H1 (cell line): ENCODE results near the gene ARHGEF5. TPM values are rescaled to one million over a fixed set of nuclear protein-coding genes. Genes with fewer than 3 reads are reported as not detected.

Experiments
- CTCF ChIA-PET: fragments of 300-600 bp; sonication (Branson Sonifier 250); formaldehyde crosslinking; loops from one replicate; lab custom pipeline; 2021; ENCODE audit not compliant: partially characterized antibody; lab: Charles Lee
- POLR2A ChIA-PET: fragments of 300-600 bp; sonication (Branson Sonifier 250); formaldehyde crosslinking; loops from one replicate; lab custom pipeline; 2021; ENCODE audit warnings: inconsistent platforms; ENCODE audit not compliant: partially characterized antibody; lab: Charles Lee
- DNase-seq, 2 experiments: peaks; one replicate each; pipeline versions ENCODE4 v3.0.0 to v3.0.0-alpha.2; 2010 to 2022; ENCODE audit warnings: low spot score in 2 of 2, low read depth in 1 of 2, mixed read lengths in 1 of 2
- FAIRE-seq: peaks from 2 replicates; lab custom pipeline; 2011; peaks lifted over from hg19 to GRCh38; lab: Jason Lieb, UNC
- H2AFZ ChIP-seq: 2 replicates; pipeline ENCODE4 v1.8.1; 2012; ENCODE audit warnings: low read length, inconsistent platforms
- H2AK5ac ChIP-seq: 2 replicates; pipeline ENCODE4 v1.6.1; 2013; ENCODE audit warnings: low read depth, low read length
- H2BK120ac ChIP-seq: replicated peaks from 2 replicates; pipeline ENCODE3; 2013; ENCODE audit warnings: low read depth, low read length, inconsistent platforms
- H2BK12ac ChIP-seq: 2 replicates; pipeline ENCODE4 v1.6.1; 2013; ENCODE audit warnings: low read depth, low read length
- H2BK15ac ChIP-seq: 2 replicates; pipeline ENCODE4 v1.6.1; 2013; ENCODE audit warnings: low read length
- H2BK20ac ChIP-seq: 2 replicates; pipeline ENCODE4 v1.6.1; 2013; ENCODE audit warnings: low read length
- H2BK5ac ChIP-seq: 2 replicates; pipeline ENCODE4 v1.6.1; 2013; ENCODE audit warnings: low read depth, low read length
- H3K14ac ChIP-seq: 2 replicates; pipeline ENCODE4 v1.6.1; 2013; ENCODE audit warnings: inconsistent platforms; ENCODE audit not compliant: insufficient read length
- H3K18ac ChIP-seq: 2 replicates; pipeline ENCODE4 v1.6.1; 2013; ENCODE audit warnings: low read length; ENCODE audit errors: extremely low read depth
- H3K23ac ChIP-seq: 2 replicates; pipeline ENCODE4 v1.6.1; 2013; ENCODE audit warnings: inconsistent platforms; ENCODE audit not compliant: insufficient read length
- H3K23me2 ChIP-seq: 2 replicates; pipeline ENCODE4 v1.6.1; 2013; ENCODE audit warnings: low read depth, low read length
- H3K27ac ChIP-seq: 2 replicates; pipeline ENCODE4 v1.6.1; 2011; ENCODE audit warnings: low read depth, low read length, inconsistent platforms
- H3K27me3 ChIP-seq, 4 experiments: replicated peaks in 1 of 4; 1 replicate in 1 of 4; 2 replicates in 3 of 4; pipeline versions ENCODE4 v1.6.1 to v1.8.1; 2011 to 2013; ENCODE audit warnings: low read length in 3 of 4, mild to moderate bottlenecking in 3 of 4, inconsistent platforms in 2 of 4, mixed read lengths in 2 of 4, moderate library complexity in 1 of 4; ENCODE audit not compliant: control insufficient read depth in 3 of 4, insufficient read depth in 3 of 4; ENCODE audit errors: extremely low read depth in 1 of 4
- H3K36me3 ChIP-seq, 4 experiments: 2 replicates each; pipeline versions ENCODE4 v1.6.1 to v1.8.1; 2011 to 2013; ENCODE audit warnings: mild to moderate bottlenecking in 4 of 4, low read length in 3 of 4, moderate library complexity in 2 of 4, control low read depth in 1 of 4, inconsistent platforms in 1 of 4; ENCODE audit not compliant: insufficient read depth in 4 of 4, control insufficient read depth in 2 of 4
- H3K4ac ChIP-seq: replicated peaks from 2 replicates; pipeline ENCODE3; 2013; ENCODE audit warnings: low read length, low read depth, mixed read lengths, inconsistent platforms; ENCODE audit not compliant: insufficient read length
- H3K4me1 ChIP-seq, 4 experiments: replicated peaks in 1 of 4; 1 replicate in 1 of 4; 2 replicates in 3 of 4; pipeline versions ENCODE4 v1.6.1 to v1.8.1; 2011 to 2013; ENCODE audit warnings: low read length in 3 of 4, inconsistent platforms in 2 of 4, mixed read lengths in 1 of 4; ENCODE audit not compliant: insufficient read depth in 4 of 4, control insufficient read depth in 3 of 4
- H3K4me2 ChIP-seq, 2 experiments: 2 replicates each; pipeline versions ENCODE4 v1.6.1 to v1.8.1; 2011 to 2013; ENCODE audit warnings: low read depth in 2 of 2, low read length in 2 of 2, control low read depth in 1 of 2, inconsistent platforms in 1 of 2, mild to moderate bottlenecking in 1 of 2; ENCODE audit not compliant: insufficient read depth in 1 of 2
- H3K4me3 ChIP-seq, 4 experiments: fragments of 200-600, 300-600 bp in 1 of 4; sonication (generic), shearing (Covaris generic), sonication (Bioruptor Twin) in 1 of 4; 2 replicates each; pipeline versions ENCODE4 v1.5.1 to v1.8.1; 2011 to 2016; ENCODE audit warnings: low read length in 4 of 4, low read depth in 3 of 4, control low read depth in 2 of 4, inconsistent platforms in 2 of 4, mild to moderate bottlenecking in 2 of 4, mixed read lengths in 1 of 4, moderate library complexity in 1 of 4; ENCODE audit not compliant: insufficient read depth in 2 of 4; ENCODE audit errors: extremely low read depth in 1 of 4
- H3K56ac ChIP-seq: replicated peaks from 2 replicates; pipeline ENCODE3; 2013; ENCODE audit warnings: low read depth, mild to moderate bottlenecking, mixed read lengths, low read length, inconsistent platforms; ENCODE audit not compliant: insufficient read length
- H3K79me1 ChIP-seq: 2 replicates; pipeline ENCODE4 v1.6.1; 2013; ENCODE audit warnings: low read depth, low read length, control low read depth
- H3K79me2 ChIP-seq, 2 experiments: 2 replicates each; pipeline versions ENCODE4 v1.6.1 to v1.8.1; 2012 to 2013; ENCODE audit warnings: low read length in 2 of 2, mild to moderate bottlenecking in 2 of 2, inconsistent platforms in 1 of 2; ENCODE audit not compliant: insufficient read depth in 2 of 2, control insufficient read depth in 1 of 2
- H3K9ac ChIP-seq, 4 experiments: replicated peaks in 1 of 4; 1 replicate in 1 of 4; 2 replicates in 3 of 4; pipeline versions ENCODE4 v1.6.1 to v1.8.1; 2011 to 2013; ENCODE audit warnings: low read depth in 3 of 4, low read length in 3 of 4, control low read depth in 2 of 4, mild to moderate bottlenecking in 2 of 4, moderate library complexity in 2 of 4, inconsistent platforms in 1 of 4; ENCODE audit errors: extremely low read depth in 1 of 4
- H3K9me3 ChIP-seq, 2 experiments: 2 replicates each; pipeline versions ENCODE4 v1.6.1 to v1.8.1; 2012 to 2013; ENCODE audit warnings: mild to moderate bottlenecking in 2 of 2, moderate library complexity in 2 of 2, control low read depth in 1 of 2, inconsistent platforms in 1 of 2, low read depth in 1 of 2, low read length in 1 of 2, mixed read lengths in 1 of 2; ENCODE audit not compliant: insufficient read depth in 2 of 2
- H4K20me1 ChIP-seq, 2 experiments: replicated peaks in 1 of 2; 2 replicates each; pipeline versions ENCODE3 to v1.8.1; 2011 to 2013; ENCODE audit warnings: inconsistent platforms in 2 of 2, low read length in 2 of 2, mild to moderate bottlenecking in 1 of 2; ENCODE audit not compliant: insufficient read depth in 2 of 2, control insufficient read depth in 1 of 2
- H4K5ac ChIP-seq: 2 replicates; pipeline ENCODE4 v1.6.1; 2013; ENCODE audit warnings: low read length, low read depth, mixed read lengths, inconsistent platforms; ENCODE audit not compliant: insufficient read length
- H4K8ac ChIP-seq: 2 replicates; pipeline ENCODE4 v1.8.0; 2013; ENCODE audit warnings: mild to moderate bottlenecking, moderate library complexity, low read length, inconsistent platforms; ENCODE audit not compliant: insufficient read depth; ENCODE audit errors: extremely low read depth
- H4K91ac ChIP-seq: replicated peaks from 2 replicates; pipeline ENCODE3; 2013; ENCODE audit warnings: low read length, mixed read lengths, inconsistent platforms; ENCODE audit not compliant: insufficient read length
- CEBPB ChIP-seq: IDR thresholded peaks from 2 replicates; pipeline ENCODE4 v1.6.1; 2012; ENCODE audit warnings: low read depth, low read length
- CHD1 ChIP-seq: IDR thresholded peaks from 2 replicates; pipeline ENCODE4 v1.6.1; 2012; ENCODE audit warnings: low read depth, low read length, improper control_type of control experiment
- HDAC6 ChIP-seq: IDR thresholded peaks from one replicate; pipeline ENCODE4 v1.7.1; 2012; ENCODE audit warnings: low read depth, mild to moderate bottlenecking, inconsistent platforms, low read length, moderate library complexity
- JUN ChIP-seq: IDR thresholded peaks from 2 replicates; pipeline ENCODE4 v1.6.1; 2011; ENCODE audit warnings: low read depth, mild to moderate bottlenecking, improper control_type of control experiment, low read length
- KDM5A ChIP-seq: fragments of 200-600 bp; IDR thresholded peaks from 2 replicates; pipeline ENCODE4 v1.7.1; 2012; ENCODE audit warnings: mild to moderate bottlenecking, low read length, inconsistent platforms, mixed read lengths
- MAFK ChIP-seq: IDR thresholded peaks from 2 replicates; pipeline ENCODE4 v1.6.1; 2012; ENCODE audit warnings: low read depth, mild to moderate bottlenecking, improper control_type of control experiment, low read length
- RFX5 ChIP-seq: IDR thresholded peaks from 2 replicates; pipeline ENCODE4 v1.6.1; 2011; ENCODE audit warnings: low read depth, low read length, improper control_type of control experiment, borderline replicate concordance
- SAP30 ChIP-seq: fragments of 300-600 bp; sonication (generic); IDR thresholded peaks from 2 replicates; pipeline ENCODE4 v1.7.1; 2012; ENCODE audit warnings: low read length, moderate library complexity, mild to moderate bottlenecking, inconsistent platforms; ENCODE audit not compliant: insufficient read depth, insufficient replicate concordance
- SIRT6 ChIP-seq: IDR thresholded peaks from one replicate; pipeline ENCODE4 v1.7.1; 2012; ENCODE audit warnings: low read length, inconsistent platforms
- SRF ChIP-seq: IDR thresholded peaks from 2 replicates; pipeline ENCODE4 v1.6.1; 2011; ENCODE audit warnings: mild to moderate bottlenecking, low read depth, low read length, moderate library complexity
- TAF1 ChIP-seq: IDR thresholded peaks from 2 replicates; pipeline ENCODE4 v1.6.1; 2011; ENCODE audit warnings: mild to moderate bottlenecking, low read depth, low read length
- TCF12 ChIP-seq: IDR thresholded peaks from 2 replicates; pipeline ENCODE4 v1.6.1; 2011; ENCODE audit warnings: low read depth, mild to moderate bottlenecking, low read length
- WGBS, 2 experiments: shearing (Covaris generic) in 1 of 2; methylation state at CpG; one replicate each; pipeline versions ENCODE4 v1.1.6 to v1.1.7; 2013 to 2015; ENCODE audit warnings: low lambda C conversion rate in 2 of 2, mixed read lengths in 2 of 2, inconsistent platforms in 1 of 2, low coverage in 1 of 2, missing lambda C conversion rate in 1 of 2; ENCODE audit not compliant: insufficient replicate concordance in 2 of 2, insufficient coverage in 1 of 2, insufficient read length in 1 of 2; ENCODE audit errors: extremely low coverage in 1 of 2, missing lambda C conversion rate in 1 of 2; 5-methylcytosine and 5-hydroxymethylcytosine counted together
- polyA plus RNA-seq, 7 experiments: library from polyadenylated mRNA; depleted of rRNA in 3 of 7; stranded (reverse) in 5 of 7; unstranded in 2 of 7; fragments of >200 nt in 5 of 7; fragments of 200-250 nt in 2 of 7; gene quantifications; 1 replicate in 5 of 7; 2 replicates in 1 of 7; 4 replicates in 1 of 7; pipeline versions ENCODE4 v1.2.1 to v1.2.3, GENCODE V29; 2011 to 2013; ENCODE audit warnings: missing spikeins in 2 of 7, mixed read lengths in 2 of 7
- total RNA-seq: library from RNA; stranded (reverse); fragmentation: NEBNext Ultra II Directional; extraction: Animal tissue kit (Norgen Biotek cat#: 25700); gene quantifications from 2 replicates; pipeline ENCODE4 v1.2.1, GENCODE V29; 2021

Gene ARHGEF5
- total and polyA plus RNA-seq, 2 of the 8 experiments (the other 6 are each of a cell fraction or from before 2014, with no cell fraction given): 12.8 to 34.6 TPM

GRCh38 chr7:144397086-144397485 lies 41.9 kb downstream of the ARHGEF5 start:
- Histone ChIP-seq H2BK5ac (no peak overlapping the region), H2BK15ac (no peak overlapping the region), H3K4me3 (no peak overlapping the region), H3K23ac (no peak overlapping the region), H3K4ac (no peak overlapping the region), H3K4me1 (peaks cover 0 to 1% (median 0%) of the 10 kb centered on the region in 4 experiments; a peak in 1 of 7 replicates), H3K27ac (no peak overlapping the region), H2AK5ac (no peak overlapping the region), H3K9ac (no peak overlapping the region), H3K14ac (no peak overlapping the region), H2AFZ (no peak overlapping the region), H3K36me3 (no peaks in the 10 kb centered on the region), H4K91ac (no peak overlapping the region), H3K79me1 (no peaks in the 10 kb centered on the region), H3K9me3 (no peaks in the 10 kb centered on the region), H4K5ac (no peak overlapping the region), H3K79me2 (no peaks in the 10 kb centered on the region), H3K56ac (no peak overlapping the region), H2BK20ac (no peak overlapping the region), H4K8ac (0 out of 2 replicates have a peak overlapping the region, but pooled peaks have one; percentile 16), H3K18ac (no peak overlapping the region), H3K4me2 (no peak overlapping the region), H2BK12ac (no peak overlapping the region), H4K20me1 (no peaks in the 10 kb centered on the region), H3K27me3 (no peaks in the 10 kb centered on the region), H3K23me2 (no peaks in the 10 kb centered on the region), H2BK120ac (no peak overlapping the region)
- no peak for FAIRE-seq
- TF ChIP-seq CEBPB: no peak
- no peak for TF ChIP-seq MAFK
- TF ChIP-seq SAP30: no peak
- TF ChIP-seq KDM5A: no peak
- no peak for TF ChIP-seq TCF12
- no peak for TF ChIP-seq JUN
- no peak for TF ChIP-seq TAF1
- no peak for TF ChIP-seq SRF
- no peak for TF ChIP-seq HDAC6
- no peak for TF ChIP-seq RFX5
- TF ChIP-seq CHD1: no peak
- no peak for TF ChIP-seq SIRT6
- ChIA-PET POLR2A (interaction anchor here (0.5 kb wide), 1 partner anchor 268 kb away, joined by 4 read pairs; no protein-coding TSS in a partner anchor), CTCF (interaction anchor here (0.9 to 1.6 kb wide), 4 partner anchors 9 to 228 kb away, joined by 3 to 7 read pairs (median 3); no protein-coding TSS in a partner anchor)
- 84% methylated on average over 3 of the region's 4 CpGs; no CpG with 5 or more reads in 1 of the 2 experiments for WGBS, 2 experiments
- DNase-seq: peak in 1 of 2 experiments; percentile 24
